Caco-2 (cell line): Measurements from ENCODE around the gene CUTC. TPM values are rescaled to one million over a fixed set of nuclear protein-coding genes. Genes with fewer than 3 reads are reported as not detected.
A peak's percentile ranks its signal among the peaks of the same experiment; 100 is the strongest.

Experiments used
- Bru-seq: library from RNA; stranded (reverse); fragments of 400-500 nt; gene quantifications from one replicate; lab custom pipeline; 2021; lab: Mats Ljungman, UMichigan
- BruChase-seq, 2 experiments: library from RNA; stranded (reverse); fragments of 400-500 nt; gene quantifications; one replicate each; lab custom pipeline; 2021; lab: Mats Ljungman, UMichigan
- BruUV-seq: library from RNA; stranded (reverse); fragments of 400-500 nt; replicated peaks from 2 replicates; lab custom pipeline; 2021; lab: Mats Ljungman, UMichigan
- CTCF ChIA-PET: fragments of 300-600 bp; sonication (Branson Sonifier 250); formaldehyde crosslinking; loops from one replicate; lab custom pipeline; 2022; ENCODE audit warnings: antibody characterized with exemption; lab: Charles Lee
- POLR2A ChIA-PET: fragments of 300-600 bp; sonication (Branson Sonifier 250); formaldehyde crosslinking; loops from one replicate; lab custom pipeline; 2022; ENCODE audit warnings: antibody characterized with exemption; lab: Charles Lee
- DNase-seq, 2 experiments: peaks; one replicate each; pipeline versions ENCODE4 v3.0.0 to v3.0.0-alpha.2; 2020 to 2022
- H3K27me3 ChIP-seq: replicated peaks from 2 replicates; pipeline ENCODE4 v1.6.0; 2011; ENCODE audit warnings: low read length; ENCODE audit not compliant: control insufficient read depth, insufficient read depth
- H3K36me3 ChIP-seq: 2 replicates; pipeline ENCODE4 v1.5.1; 2011; ENCODE audit warnings: low read length; ENCODE audit not compliant: control insufficient read depth, insufficient read depth
- H3K4me1 ChIP-seq: fragments of 250-450 bp; sonication (Bioruptor Pico); 2 replicates; pipeline ENCODE4 v1.5.1; 2020; ENCODE audit warnings: mild to moderate bottlenecking
- H3K4me3 ChIP-seq: 2 replicates; pipeline ENCODE4 v1.5.1; 2011; ENCODE audit warnings: low read depth, mild to moderate bottlenecking, control low read depth, low read length
- H3K9me3 ChIP-seq: fragments of 250-450 bp; sonication (Bioruptor Pico); 2 replicates; pipeline ENCODE4 v1.5.1; 2020; ENCODE audit warnings: mild to moderate bottlenecking, moderate library complexity
- H3K27ac Mint-ChIP-seq: one replicate; pipeline ENCODE4 v1.8.0; 2022; ENCODE audit warnings: mixed read lengths; ENCODE audit not compliant: unreplicated experiment
- H3K27me3 Mint-ChIP-seq: one replicate; pipeline ENCODE4 v1.8.0; 2022; ENCODE audit warnings: mixed read lengths; ENCODE audit not compliant: insufficient read depth, unreplicated experiment
- H3K36me3 Mint-ChIP-seq: one replicate; pipeline ENCODE4 v1.8.0; 2022; ENCODE audit warnings: mild to moderate bottlenecking, mixed read lengths; ENCODE audit not compliant: insufficient read depth, unreplicated experiment
- H3K4me1 Mint-ChIP-seq: one replicate; pipeline ENCODE4 v1.8.0; 2022; ENCODE audit warnings: low read depth, mixed read lengths; ENCODE audit not compliant: unreplicated experiment
- H3K4me3 Mint-ChIP-seq: one replicate; pipeline ENCODE4 v1.8.0; 2022; ENCODE audit warnings: mild to moderate bottlenecking, moderate library complexity, mixed read lengths; ENCODE audit not compliant: unreplicated experiment
- H3K9me3 Mint-ChIP-seq: one replicate; pipeline ENCODE4 v1.8.0; 2022; ENCODE audit warnings: mixed read lengths; ENCODE audit not compliant: unreplicated experiment
- intact Hi-C: fragments of 100-400 bp; cut with micrococcal nuclease; formaldehyde crosslinking; loops from one replicate; pipeline ENCODE4 v1.10.0; 2022; ENCODE audit not compliant: unreplicated experiment
- long read RNA-seq: library from polyadenylated mRNA; stranded (forward); transcript quantifications from one replicate; pipeline ENCODE4 v2.0.0, GENCODE V29; 2022
- total RNA-seq: library from RNA; stranded (reverse); gene quantifications from 2 replicates; pipeline ENCODE4 v1.2.3, GENCODE V29; 2022
- TF ChIP-seq, protein P1 (sequence below), 2 experiments: fragments of 200-600 bp in 1 of 2; IDR thresholded peaks; 1 replicate in 1 of 2; 2 replicates in 1 of 2; pipeline versions ENCODE4 v1.5.1 to v1.8.0; 2011 to 2022; ENCODE audit warnings: antibody characterized with exemption in 1 of 2, control low read depth in 1 of 2, inconsistent platforms in 1 of 2, low read depth in 1 of 2, low read length in 1 of 2, mild to moderate bottlenecking in 1 of 2, moderate library complexity in 1 of 2; ENCODE audit not compliant: insufficient read depth in 1 of 2, severe bottlenecking in 1 of 2, unreplicated experiment in 1 of 2

CUTC gene, protein sequence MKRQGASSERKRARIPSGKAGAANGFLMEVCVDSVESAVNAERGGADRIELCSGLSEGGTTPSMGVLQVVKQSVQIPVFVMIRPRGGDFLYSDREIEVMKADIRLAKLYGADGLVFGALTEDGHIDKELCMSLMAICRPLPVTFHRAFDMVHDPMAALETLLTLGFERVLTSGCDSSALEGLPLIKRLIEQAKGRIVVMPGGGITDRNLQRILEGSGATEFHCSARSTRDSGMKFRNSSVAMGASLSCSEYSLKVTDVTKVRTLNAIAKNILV
- total RNA-seq (27.6 and 30.1 TPM in 2 replicates), Bru-seq, nascent RNA (percentile 85 among the genes with signal in this experiment), BruChase-seq, experiment 1, labeled RNA remaining after a 2-hour chase (percentile 78 among the genes with signal in this experiment), BruChase-seq, experiment 2, labeled RNA remaining after a 6-hour chase (percentile 71 among the genes with signal in this experiment)
- long read RNA-seq, transcript CUTC-202 (9 exons, 1,346 nt): major isoform, 21 of 63 reads
- long read RNA-seq, transcript CUTC-203 (8 exons, 831 nt): minor isoform, 12 of 63 reads
- long read RNA-seq, partial matches to known transcripts: 9 of 63 reads
- long read RNA-seq, other reads (novel, unspliced or antisense): 21 of 63 reads

DNA sequence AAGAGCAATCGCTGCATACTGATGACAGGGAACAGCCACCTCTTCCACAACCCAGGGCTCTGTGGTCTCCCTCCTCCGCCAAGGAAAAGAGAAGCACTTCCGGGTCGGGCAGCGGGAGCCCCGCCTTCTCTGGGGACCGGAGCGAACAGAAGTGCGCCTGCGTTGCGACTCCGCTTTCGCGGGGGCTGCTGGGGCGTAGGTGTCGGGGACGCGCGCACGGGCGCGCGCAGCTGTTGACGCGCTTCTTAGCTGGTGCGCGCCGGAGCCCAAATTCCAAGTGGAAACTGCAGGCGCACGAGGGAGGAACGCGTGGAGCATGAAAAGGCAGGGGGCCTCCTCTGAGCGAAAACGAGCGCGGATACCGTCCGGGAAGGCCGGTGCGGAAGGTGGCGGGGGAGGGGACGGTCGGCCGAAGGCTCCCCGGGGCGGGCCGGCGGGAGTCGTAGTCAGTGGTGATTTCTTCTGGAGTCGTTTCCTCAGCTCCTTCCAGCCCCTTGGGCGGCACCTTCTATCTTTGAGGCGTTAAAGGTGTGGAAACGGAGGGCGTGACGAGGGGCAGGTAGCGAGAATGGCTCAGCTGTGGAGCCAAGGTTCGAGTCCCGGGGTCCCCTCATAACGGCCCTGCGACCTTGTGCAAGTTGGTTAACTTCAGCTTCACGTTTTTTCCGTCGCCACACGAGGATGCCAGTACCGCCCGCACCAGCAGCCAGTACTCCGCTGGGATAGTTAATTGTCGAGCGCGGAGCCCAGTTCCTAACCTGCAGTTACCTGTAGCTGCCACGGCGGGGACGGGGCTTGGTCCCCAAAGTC is at the start of gene CUTC, which contains the start of gene COX15:
Gene CUTC, plus strand, starts transcription at position 202 of the 810 bp plus-strand sequence. Its CDS starts 115 bp downstream, at position 317.
Gene COX15, minus strand, starts transcription at position 95 of the 810 bp plus-strand sequence. Its CDS starts 78 bp downstream, at position 17.
- Mint-ChIP-seq H3K27ac (peak within 1 kb of the TSS; percentile 97), H3K36me3 (peaks cover 59% of the 10 kb centered on the region), H3K4me1 (peaks cover 13% of the 10 kb centered on the region), H3K4me3 (peak within 1 kb of the TSS; percentile 96), H3K27me3 (no peaks in the 10 kb centered on the region), H3K9me3 (no peaks in the 10 kb centered on the region)
- TF ChIP-seq, protein P1, sequence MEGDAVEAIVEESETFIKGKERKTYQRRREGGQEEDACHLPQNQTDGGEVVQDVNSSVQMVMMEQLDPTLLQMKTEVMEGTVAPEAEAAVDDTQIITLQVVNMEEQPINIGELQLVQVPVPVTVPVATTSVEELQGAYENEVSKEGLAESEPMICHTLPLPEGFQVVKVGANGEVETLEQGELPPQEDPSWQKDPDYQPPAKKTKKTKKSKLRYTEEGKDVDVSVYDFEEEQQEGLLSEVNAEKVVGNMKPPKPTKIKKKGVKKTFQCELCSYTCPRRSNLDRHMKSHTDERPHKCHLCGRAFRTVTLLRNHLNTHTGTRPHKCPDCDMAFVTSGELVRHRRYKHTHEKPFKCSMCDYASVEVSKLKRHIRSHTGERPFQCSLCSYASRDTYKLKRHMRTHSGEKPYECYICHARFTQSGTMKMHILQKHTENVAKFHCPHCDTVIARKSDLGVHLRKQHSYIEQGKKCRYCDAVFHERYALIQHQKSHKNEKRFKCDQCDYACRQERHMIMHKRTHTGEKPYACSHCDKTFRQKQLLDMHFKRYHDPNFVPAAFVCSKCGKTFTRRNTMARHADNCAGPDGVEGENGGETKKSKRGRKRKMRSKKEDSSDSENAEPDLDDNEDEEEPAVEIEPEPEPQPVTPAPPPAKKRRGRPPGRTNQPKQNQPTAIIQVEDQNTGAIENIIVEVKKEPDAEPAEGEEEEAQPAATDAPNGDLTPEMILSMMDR (IDR thresholded peaks at IDR 0.05; ENCODE audit: insufficient read depth in 1 of 2, low read depth in 1 of 2, low read length in 1 of 2, severe bottlenecking in 1 of 2, unreplicated experiment in 1 of 2): peak; percentile 61 to 69
- TSS peak; percentile 74 for BruUV-seq
- intact Hi-C loops: loop anchor here (1.0 kb wide), 2 partner anchors 50 to 112 kb away; partner anchors contain the start of genes ABCC2 and SLC25A28
- H3K4me3 ChIP-seq: peak within 1 kb of the TSS; percentile 98
- no peaks in the 10 kb centered on the region for H3K36me3 ChIP-seq
- no peaks in the 10 kb centered on the region for H3K27me3 ChIP-seq
- CTCF ChIA-PET: interaction anchor here (0.6 to 2.0 kb wide), 13 partner anchors 16 to 313 kb away, joined by 3 to 9 read pairs (median 5); partner anchors contain the start of genes ABCC2, ENTPD7 and SLC25A28
- peak; percentile 97 to 98 for DNase-seq
- H3K4me1 ChIP-seq: no peaks in the 10 kb centered on the region; the same call in 1 of the 2 replicates
- H3K9me3 ChIP-seq: no peaks in the 10 kb centered on the region
- POLR2A ChIA-PET: interaction anchor here (0.5 to 2.0 kb wide), 24 partner anchors 10 to 1856 kb away, joined by 3 to 27 read pairs (median 6); partner anchors contain the start of genes ABCC2, DPCD, ENTPD7 and GOT1

DNA sequence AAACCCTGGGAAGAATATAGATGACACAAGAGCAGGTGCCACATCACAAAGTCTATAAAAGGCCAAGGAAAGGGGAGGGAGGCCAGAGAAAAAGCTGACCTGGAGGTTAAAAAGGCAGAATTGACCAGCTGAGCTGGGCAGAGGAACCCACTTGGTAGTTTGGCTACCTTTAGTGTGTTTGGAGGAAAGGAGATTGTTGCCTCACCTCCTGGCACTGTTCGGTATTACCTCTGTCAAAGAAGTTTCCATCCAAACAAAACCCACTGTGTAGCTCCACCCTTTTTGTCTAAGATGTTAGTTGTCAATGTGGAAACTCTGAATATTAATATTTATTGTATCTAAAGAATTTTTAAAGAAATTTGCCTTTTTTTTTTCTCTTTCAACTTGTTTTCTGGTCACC is 49.3 kb upstream of the CUTC start:
- Histone ChIP-seq H3K4me1 (no peaks in the 10 kb centered on the region; the same call in 1 of the 2 replicates), H3K4me3 (no peak overlapping the region), H3K9me3 (no peaks in the 10 kb centered on the region), H3K36me3 (0 out of 2 replicates have a peak, but pooled peaks cover 2% of the 10 kb centered on the region), H3K27me3 (no peaks in the 10 kb centered on the region)
- Mint-ChIP-seq H3K4me1 (peaks cover 6% of the 10 kb centered on the region), H3K9me3 (no peaks in the 10 kb centered on the region), H3K36me3 (peaks cover 50% of the 10 kb centered on the region), H3K27ac (no peak overlapping the region), H3K27me3 (no peaks in the 10 kb centered on the region), H3K4me3 (no peak overlapping the region)
- CTCF ChIA-PET: interaction anchor here (0.7 to 1.8 kb wide), 5 partner anchors 24 to 62 kb away, joined by 3 to 6 read pairs (median 3); partner anchors contain the start of genes ENTPD7 and SLC25A28
- intact Hi-C loops: loop anchor here (1.0 kb wide), 2 partner anchors 29 to 52 kb away; no protein-coding TSS in a partner anchor
- no TSS peak for BruUV-seq
- TF ChIP-seq, protein P1 (IDR thresholded peaks at IDR 0.05; ENCODE audit: insufficient read depth in 1 of 2, low read depth in 1 of 2, low read length in 1 of 2, severe bottlenecking in 1 of 2, unreplicated experiment in 1 of 2): peak; percentile 51 to 52
- peak in 1 of 2 experiments; percentile 38 for DNase-seq
- POLR2A ChIA-PET: interaction anchor here (0.6 to 1.4 kb wide), 2 partner anchors 23 to 37 kb away, joined by 5 to 6 read pairs; partner anchors contain the start of gene ENTPD7
